Transverse colon (tissue), 4 donors: Measurements from ENCODE around the gene CLEC4M. TPM values are rescaled to one million over a fixed set of nuclear protein-coding genes. Genes with fewer than 3 reads are reported as not detected.

Experiments
- DNase-seq: peaks from one replicate; pipeline ENCODE4 v3.0.0-alpha.2; 2019
- H3K27ac ChIP-seq, 4 donors: fragments of 200-600 bp; sonication (generic); 2 replicates each; pipeline ENCODE4 v1.5.1; 2016 to 2018; ENCODE audit warnings: inconsistent platforms in 4 of 4
- H3K27me3 ChIP-seq: fragments of 200-600 bp; sonication (generic); 2 replicates; pipeline ENCODE4 v1.5.1; 2017; ENCODE audit warnings: inconsistent platforms
- H3K36me3 ChIP-seq, 4 donors: fragments of 200-600 bp; sonication (generic); 2 replicates each; pipeline ENCODE4 v1.5.1; 2017 to 2019; ENCODE audit warnings: inconsistent platforms in 4 of 4
- H3K4me1 ChIP-seq, 4 donors: fragments of 200-600 bp; sonication (generic); 2 replicates each; pipeline ENCODE4 v1.5.1; 2017 to 2020; ENCODE audit warnings: inconsistent platforms in 4 of 4
- H3K4me3 ChIP-seq, 4 donors: fragments of 200-600 bp; sonication (generic); 1 replicate in 1 of 4; 2 replicates in 3 of 4; pipeline versions ENCODE4 v1.5.1 to v1.6.1; 2017 to 2019; ENCODE audit warnings: inconsistent platforms in 4 of 4
- H3K9me3 ChIP-seq, 2 donors: fragments of 200-600 bp; sonication (generic); 2 replicates each; pipeline ENCODE4 v1.5.1; 2017 to 2019; ENCODE audit warnings: inconsistent platforms in 2 of 2
- CTCF ChIP-seq, 5 experiments: fragments of 200-600 bp in 3 of 5; fragments of 450-650 bp in 2 of 5; sonication (generic) in 3 of 5; IDR thresholded peaks; 1 replicate in 2 of 5; 2 replicates in 3 of 5; pipeline ENCODE4 v1.5.1; 2016 to 2017; ENCODE audit warnings: antibody characterized with exemption in 5 of 5, inconsistent platforms in 3 of 5, mild to moderate bottlenecking in 2 of 5, moderate library complexity in 1 of 5
- EP300 ChIP-seq: sonication (generic); formaldehyde crosslinking; IDR thresholded peaks from one replicate; pipeline ENCODE4 v1.6.1; 2017; ENCODE audit warnings: antibody characterized with exemption, low read depth
- POLR2A ChIP-seq: fragments of 450-650 bp; IDR thresholded peaks from one replicate; pipeline ENCODE4 v1.6.1; 2016; ENCODE audit warnings: antibody characterized with exemption, mild to moderate bottlenecking, moderate library complexity
- POLR2AphosphoS5 ChIP-seq, 3 donors: sonication (generic); formaldehyde crosslinking; IDR thresholded peaks; one replicate each; pipeline ENCODE4 v1.6.1; 2016; ENCODE audit warnings: antibody characterized with exemption in 3 of 3
- WGBS, 2 donors: methylation state at CpG; one replicate each; pipeline ENCODE4 v1.1.5; 2018; ENCODE audit warnings: low coverage in 1 of 2; 5-methylcytosine and 5-hydroxymethylcytosine counted together
- in situ Hi-C, 4 donors: fragments of 200-750 bp; cut with MboI; loops; one replicate each; pipeline versions ENCODE4 v1.15.0 to v1.15.1; 2017; ENCODE audit warnings: low sequenced_read_pairs in 3 of 4, low pct_ligation_motif_present in 1 of 4, low pct_unique_long_range_greater_than_20kb in 1 of 4
- intact Hi-C: fragments of 100-400 bp; cut with DNase I; formaldehyde crosslinking; loops from one replicate; pipeline ENCODE4 v1.15.1; 2023; ENCODE audit warnings: low total_unique reads
- total RNA-seq, 4 donors: library from RNA; depleted of rRNA; stranded (reverse); fragments of >200 nt; gene quantifications; one replicate each; pipeline ENCODE4 v1.1.0, GENCODE V29; 2016

CLEC4M gene
- total RNA-seq, 4 donors from 2014 or later = 0.16 TPM; not detected in 3

- no peak for DNase-seq
- TF ChIP-seq CTCF (IDR thresholded peaks at IDR 0.05) (no peak), EP300 (no peak), POLR2AphosphoS5 (IDR thresholded peaks at IDR 0.05) (no peak), POLR2A (no peak)
Observed at GRCh38 chr19:7737215-7737614, 25.8 kb upstream of the CLEC4M start.

GRCh38 chr19:7738023-7738422 lies 25.0 kb upstream of the CLEC4M start:
- no peak overlapping the region for H3K4me3 ChIP-seq
- no peaks in the 10 kb centered on the region for H3K36me3 ChIP-seq
- in situ Hi-C loops = no loop called here
- no peak overlapping the region for H3K27ac ChIP-seq
- WGBS, 2 donors = 67 to 79% methylated on average over 7 of the region's 7 CpGs
- TF ChIP-seq CTCF (IDR thresholded peaks at IDR 0.05) (no peak), POLR2A (no peak), POLR2AphosphoS5 (IDR thresholded peaks at IDR 0.05) (no peak), EP300 (no peak)
- no peaks in the 10 kb centered on the region for H3K9me3 ChIP-seq
- no peaks in the 10 kb centered on the region for H3K27me3 ChIP-seq
- no peak for DNase-seq
- intact Hi-C loops = no loop called here
- no peaks in the 10 kb centered on the region for H3K4me1 ChIP-seq

More at GRCh38 chr19:7737215-7737614, 25.8 kb upstream of the CLEC4M start:
- WGBS, 2 donors = 78 to 82% methylated on average over 4 to 11 of the region's 11 CpGs
- Histone ChIP-seq H3K9me3 (no peaks in the 10 kb centered on the region), H3K27ac (no peak overlapping the region), H3K27me3 (peaks cover 4% of the 10 kb centered on the region), H3K4me1 (no peaks in the 10 kb centered on the region), H3K36me3 (no peaks in the 10 kb centered on the region), H3K4me3 (no peak overlapping the region)
- in situ Hi-C loops = no loop called here
- intact Hi-C loops = no loop called here

DNA sequence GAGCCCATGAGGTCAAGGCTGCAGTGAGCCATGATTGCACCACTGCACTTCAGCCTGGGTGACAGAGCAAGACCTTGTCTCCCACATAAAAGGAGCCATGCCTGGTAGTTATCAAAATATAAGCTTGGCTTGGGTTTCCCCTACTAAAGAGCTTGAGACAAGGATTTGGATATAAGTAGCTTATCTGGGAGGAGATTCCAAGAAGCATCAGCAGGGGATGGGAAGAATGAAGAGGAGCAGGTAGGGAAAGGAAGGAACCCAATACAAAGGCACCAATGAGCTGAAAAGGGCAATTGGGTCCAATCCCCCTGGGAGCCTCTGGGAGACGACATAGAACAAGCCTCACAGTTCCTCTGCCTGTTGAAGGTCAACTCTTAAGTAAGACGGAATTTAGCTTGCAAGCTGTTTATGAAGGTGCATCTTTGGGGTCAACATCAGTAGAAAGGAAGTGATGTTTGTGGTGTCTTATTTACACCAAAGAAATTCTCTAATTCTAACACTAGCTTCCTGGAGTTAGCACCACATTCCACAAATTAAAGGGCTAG lies 23.8 kb upstream of the CLEC4M start:
- in situ Hi-C loops = no loop called here
- no peak for DNase-seq
- H3K4me3 ChIP-seq = no peak overlapping the region
- no peaks in the 10 kb centered on the region for H3K4me1 ChIP-seq
- H3K36me3 ChIP-seq = no peaks in the 10 kb centered on the region
- WGBS, 2 donors = 17 to 34% methylated on average over 2 of the region's 2 CpGs
- no peaks in the 10 kb centered on the region for H3K9me3 ChIP-seq
- peak overlapping the region in 1 of 4 donors; percentile 48 for H3K27ac ChIP-seq
- no peaks in the 10 kb centered on the region for H3K27me3 ChIP-seq
- TF ChIP-seq EP300 (no peak), POLR2A (no peak), CTCF (IDR thresholded peaks at IDR 0.05) (no peak), POLR2AphosphoS5 (IDR thresholded peaks at IDR 0.05) (no peak)
- intact Hi-C loops = no loop called here

DNA sequence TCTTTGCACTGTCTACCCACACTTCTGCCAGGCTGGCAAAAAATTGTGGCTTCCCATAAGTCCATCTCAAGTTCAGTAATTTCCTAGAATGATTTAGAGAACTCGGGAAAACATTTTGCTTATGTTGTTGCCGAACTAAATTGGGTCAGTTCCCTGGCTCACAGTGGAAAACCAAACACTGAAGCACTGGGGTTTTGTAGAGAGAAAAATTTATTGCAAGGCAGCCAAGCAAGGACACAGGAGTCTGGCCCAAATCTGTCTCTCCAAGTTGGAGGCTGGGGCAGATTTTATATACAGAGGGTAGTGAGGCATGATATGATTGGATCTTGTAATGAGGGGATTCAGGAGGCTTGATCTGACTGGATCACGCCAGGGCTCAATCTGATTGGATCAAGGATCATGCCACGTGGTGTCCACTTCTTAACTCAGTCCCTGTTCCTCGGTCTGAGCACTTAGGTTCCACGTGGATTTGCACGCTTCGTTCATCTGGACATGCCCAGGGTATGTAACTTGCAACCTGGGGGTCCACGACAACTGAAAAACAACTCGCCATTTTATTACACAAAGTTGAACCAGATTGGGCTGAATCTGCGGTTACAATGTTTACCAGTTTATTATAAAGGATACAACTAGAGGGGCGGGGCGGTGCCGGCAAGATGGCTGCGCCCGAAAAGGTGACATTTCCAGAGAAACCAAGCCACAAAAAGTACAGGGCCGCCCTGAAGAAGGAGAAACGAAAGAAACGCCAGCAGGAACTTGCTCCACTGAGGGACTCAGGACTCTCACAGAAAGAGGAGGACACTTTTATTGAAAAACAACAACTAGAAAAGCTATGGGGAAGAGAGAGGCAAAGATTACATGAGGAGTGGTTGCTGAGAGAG lies 23.0 kb upstream of the CLEC4M start:
- in situ Hi-C loops (no loop called here), intact Hi-C loops (no loop called here)
- no peaks in the 10 kb centered on the region for H3K4me1 ChIP-seq
- 62 to 71% methylated on average over 4 to 19 of the region's 19 CpGs for WGBS, 2 donors
- no peak for DNase-seq
- H3K4me3 ChIP-seq = no peak overlapping the region
- H3K36me3 ChIP-seq = no peaks in the 10 kb centered on the region
- no peaks in the 10 kb centered on the region for H3K9me3 ChIP-seq
- H3K27ac ChIP-seq = peak overlapping the region in 3 of 4 donors; percentile 20 to 48 (median 25)
- no peak for TF ChIP-seq POLR2A
- TF ChIP-seq CTCF (IDR thresholded peaks at IDR 0.05) = no peak
- TF ChIP-seq EP300 = no peak
- TF ChIP-seq POLR2AphosphoS5 (IDR thresholded peaks at IDR 0.05) = no peak
- H3K27me3 ChIP-seq = no peaks in the 10 kb centered on the region
